ENCODE data around the gene SAPCD2.

SAPCD2 gene

DNA sequence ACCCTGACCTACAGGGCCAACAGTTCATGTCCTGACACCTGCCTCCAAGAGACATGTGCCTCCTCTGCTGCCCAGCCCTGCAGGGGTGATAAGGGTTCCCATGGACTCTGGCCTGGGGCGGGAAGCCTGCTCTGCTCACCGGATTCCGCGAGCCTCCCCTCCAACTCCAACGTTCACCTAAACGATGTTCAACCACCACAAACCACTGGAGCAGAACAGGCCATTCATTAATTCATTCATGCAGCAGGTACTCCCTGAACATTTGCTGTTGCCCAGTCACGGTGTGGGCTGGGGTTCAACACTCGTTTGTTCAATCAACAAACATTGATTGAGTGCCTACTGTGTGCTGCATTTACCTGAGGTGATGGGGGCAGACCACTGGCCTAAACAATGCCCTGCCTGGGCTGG is 3.6 kb upstream of the SAPCD2 start:
- TF ChIP-seq, protein P1, sequence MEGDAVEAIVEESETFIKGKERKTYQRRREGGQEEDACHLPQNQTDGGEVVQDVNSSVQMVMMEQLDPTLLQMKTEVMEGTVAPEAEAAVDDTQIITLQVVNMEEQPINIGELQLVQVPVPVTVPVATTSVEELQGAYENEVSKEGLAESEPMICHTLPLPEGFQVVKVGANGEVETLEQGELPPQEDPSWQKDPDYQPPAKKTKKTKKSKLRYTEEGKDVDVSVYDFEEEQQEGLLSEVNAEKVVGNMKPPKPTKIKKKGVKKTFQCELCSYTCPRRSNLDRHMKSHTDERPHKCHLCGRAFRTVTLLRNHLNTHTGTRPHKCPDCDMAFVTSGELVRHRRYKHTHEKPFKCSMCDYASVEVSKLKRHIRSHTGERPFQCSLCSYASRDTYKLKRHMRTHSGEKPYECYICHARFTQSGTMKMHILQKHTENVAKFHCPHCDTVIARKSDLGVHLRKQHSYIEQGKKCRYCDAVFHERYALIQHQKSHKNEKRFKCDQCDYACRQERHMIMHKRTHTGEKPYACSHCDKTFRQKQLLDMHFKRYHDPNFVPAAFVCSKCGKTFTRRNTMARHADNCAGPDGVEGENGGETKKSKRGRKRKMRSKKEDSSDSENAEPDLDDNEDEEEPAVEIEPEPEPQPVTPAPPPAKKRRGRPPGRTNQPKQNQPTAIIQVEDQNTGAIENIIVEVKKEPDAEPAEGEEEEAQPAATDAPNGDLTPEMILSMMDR (IDR thresholded peaks at IDR 0.05; ENCODE audit: control insufficient read depth, extremely low read depth, insufficient read depth) = no peak
- no peak overlapping the region for H3K4me3 ChIP-seq (ENCODE audit: low read depth, low read length)
- DNase-seq (ENCODE audit: low read depth) = no peak

DNA sequence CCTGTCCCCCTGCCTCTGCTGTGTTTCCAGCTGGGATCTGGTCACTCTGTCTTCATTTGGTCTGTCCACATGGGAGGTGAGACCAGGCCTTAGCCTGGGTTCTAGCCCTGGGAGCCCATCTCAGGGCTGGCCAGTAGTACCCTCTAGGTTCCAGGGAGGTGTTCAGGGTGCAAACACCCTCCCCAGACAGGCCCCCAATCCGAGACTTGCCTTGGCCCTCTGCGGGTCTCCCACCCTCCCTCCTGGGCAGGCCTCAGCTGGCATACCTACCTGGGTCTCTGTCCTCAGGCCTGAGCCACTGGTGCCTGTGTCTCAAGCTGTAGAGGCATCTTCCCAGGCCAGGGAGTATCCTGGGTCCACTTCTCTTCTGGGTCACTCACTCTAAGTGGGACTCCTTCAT is 925 bp upstream of the SAPCD2 start:
- H3K4me3 ChIP-seq (ENCODE audit: low read depth, low read length) = peak overlapping the region; percentile 64
- DNase-seq (ENCODE audit: low read depth) = no peak
- TF ChIP-seq, protein P1 (IDR thresholded peaks at IDR 0.05; ENCODE audit: control insufficient read depth, extremely low read depth, insufficient read depth) = no peak

DNA sequence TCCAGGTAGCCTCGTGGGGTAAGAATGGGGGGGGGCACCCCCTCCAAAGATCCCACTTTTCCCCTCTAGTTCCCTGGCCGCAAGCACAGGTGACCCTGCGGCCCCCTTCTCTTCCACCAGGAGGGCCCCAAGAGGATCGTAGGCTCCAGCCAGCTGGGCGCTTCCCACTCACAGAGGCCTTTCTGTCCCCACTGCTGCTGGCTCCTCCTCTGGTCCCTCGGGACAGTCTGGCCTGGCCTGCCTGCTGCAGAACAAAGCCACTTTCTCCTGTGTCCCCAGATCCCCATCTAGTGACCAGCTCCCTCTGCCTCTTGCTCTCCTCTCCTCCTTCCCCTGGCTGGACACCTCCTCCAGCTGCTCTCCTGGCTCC is 534 bp upstream of the SAPCD2 start:
- TF ChIP-seq, protein P1 (IDR thresholded peaks at IDR 0.05; ENCODE audit: control insufficient read depth, extremely low read depth, insufficient read depth) = no peak
- H3K4me3 ChIP-seq (ENCODE audit: low read depth, low read length) = peak overlapping the region; percentile 64
- no peak for DNase-seq (ENCODE audit: low read depth)

DNA sequence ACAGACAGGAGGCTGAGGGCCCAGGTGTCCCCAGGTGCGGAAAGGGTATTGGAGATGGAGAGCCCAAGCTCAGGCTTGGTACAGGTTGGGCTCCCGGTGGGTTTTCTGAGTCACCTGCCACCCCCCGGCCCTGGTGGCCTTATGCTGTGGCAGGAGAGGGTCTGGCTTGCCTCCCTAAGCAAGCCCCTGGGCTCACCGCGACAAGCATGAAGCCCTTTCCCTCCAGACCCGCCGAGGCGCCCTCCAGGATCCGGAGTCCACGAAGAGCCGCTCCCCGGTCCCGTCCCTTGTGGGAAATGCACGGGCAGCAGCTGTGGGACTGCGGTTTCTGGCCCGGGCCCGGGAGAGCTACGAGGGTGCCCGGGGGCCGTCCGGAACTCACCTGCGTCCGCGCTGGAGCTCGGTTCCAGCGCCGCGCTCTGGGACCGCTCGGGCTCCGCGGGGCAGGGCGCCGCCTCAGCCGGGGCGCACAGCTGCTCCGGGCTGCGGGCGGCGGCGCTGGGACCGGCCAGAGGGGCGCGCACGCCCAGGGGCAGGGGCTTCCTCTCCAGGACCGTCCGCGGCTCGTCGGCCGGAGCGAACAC is 757 bp downstream of the SAPCD2 start:
- peak overlapping the region; percentile 64 for H3K4me3 ChIP-seq (ENCODE audit: low read depth, low read length)
- DNase-seq (ENCODE audit: low read depth) = no peak
- TF ChIP-seq, protein P1 (IDR thresholded peaks at IDR 0.05; ENCODE audit: control insufficient read depth, extremely low read depth, insufficient read depth) = no peak

DNA sequence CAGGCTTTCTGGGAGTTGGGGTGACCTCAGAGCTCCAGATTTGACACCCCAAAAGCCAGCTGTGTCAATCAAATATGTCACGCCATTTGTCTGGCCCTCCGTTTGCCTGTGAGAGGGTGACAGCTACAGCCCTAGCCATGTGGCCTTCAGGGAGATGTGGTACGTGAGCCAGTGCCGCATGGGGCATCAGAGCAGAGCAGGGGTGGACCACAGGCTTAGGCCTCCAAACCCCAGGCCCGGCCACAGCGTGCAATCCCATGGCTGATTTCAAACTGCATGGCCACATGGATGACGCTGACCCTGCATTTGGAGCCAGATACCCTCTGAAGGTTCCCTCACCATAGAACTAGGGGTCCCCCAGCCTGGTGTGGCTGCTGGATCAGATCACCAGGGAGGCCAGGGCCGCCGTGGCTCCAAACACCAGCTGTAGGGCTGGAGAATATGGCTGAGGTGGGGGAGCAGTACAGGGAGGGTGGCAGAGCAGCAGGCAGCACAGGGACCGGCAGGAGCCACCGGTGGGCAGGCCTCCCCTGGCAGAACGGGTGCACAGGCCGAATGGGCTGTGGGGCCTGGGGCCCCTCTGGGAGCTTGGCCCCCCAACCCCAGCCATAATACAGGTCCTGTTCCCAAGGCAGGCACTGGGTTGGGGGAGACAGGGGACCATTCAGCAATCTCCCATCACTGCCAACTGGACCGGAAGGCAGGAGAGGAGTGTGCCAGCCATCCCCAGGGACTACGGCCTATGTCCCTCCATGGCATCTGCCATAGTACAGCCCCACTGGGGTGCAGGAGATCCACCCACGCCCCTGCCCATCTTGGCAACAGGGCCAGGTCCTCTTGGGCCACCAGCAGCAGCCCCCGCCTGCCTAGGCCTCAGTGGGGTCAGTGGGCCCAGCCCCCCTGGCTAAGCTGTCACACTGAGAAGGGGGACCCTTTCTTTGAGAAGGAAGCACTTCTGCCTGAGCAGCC is 1.5 kb downstream of the SAPCD2 start:
- no peak for DNase-seq (ENCODE audit: low read depth)
- TF ChIP-seq, protein P1 (IDR thresholded peaks at IDR 0.05; ENCODE audit: control insufficient read depth, extremely low read depth, insufficient read depth) = no peak
- peak overlapping the region; percentile 64 for H3K4me3 ChIP-seq (ENCODE audit: low read depth, low read length)

DNA sequence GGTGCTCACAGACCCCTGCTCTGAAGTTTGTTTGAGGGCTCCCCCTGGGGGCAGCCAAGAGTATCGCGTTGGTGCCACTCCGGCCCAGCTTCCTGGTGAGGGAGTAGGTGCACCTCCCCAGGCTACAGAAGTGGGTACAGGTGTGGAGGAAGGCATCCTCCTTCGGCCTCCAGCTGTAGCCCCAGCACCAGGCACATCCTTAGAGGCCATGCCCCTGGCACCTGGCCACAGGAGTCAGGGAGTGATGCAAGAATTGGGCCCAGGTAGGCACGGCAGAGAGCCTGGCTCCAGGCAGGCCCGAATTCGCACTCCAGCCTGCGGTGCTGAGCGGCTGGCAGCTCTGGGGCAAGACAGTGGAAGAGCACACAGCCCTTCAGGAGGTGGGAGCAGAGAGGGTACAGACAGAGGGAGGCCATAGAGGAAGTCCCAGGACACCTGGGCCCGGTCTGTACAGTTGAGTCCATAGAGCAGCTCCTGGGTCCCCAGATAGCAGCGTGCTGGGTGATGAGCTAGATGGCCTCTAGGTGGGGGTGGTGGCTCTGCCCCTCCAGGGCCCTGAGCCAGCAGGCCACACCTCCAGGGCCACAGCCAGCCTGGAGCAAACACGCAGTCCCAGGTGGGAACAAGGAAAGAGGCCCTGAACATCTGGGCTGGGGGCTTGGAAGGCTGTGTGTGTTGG is 2.4 kb downstream of the SAPCD2 start:
- peak overlapping the region; percentile 64 for H3K4me3 ChIP-seq (ENCODE audit: low read depth, low read length)
- TF ChIP-seq, protein P1 (IDR thresholded peaks at IDR 0.05; ENCODE audit: control insufficient read depth, extremely low read depth, insufficient read depth) = peak; percentile 71
- DNase-seq (ENCODE audit: low read depth) = peak; percentile 72
